GM12878 (cell line): ENCODE results near the gene ZNF132. TPM values are rescaled to one million over a fixed set of nuclear protein-coding genes. Genes with fewer than 3 reads are reported as not detected.

Experiments used
- ATAC-seq: fragments of 200-7000 bp; cut with Tn5 transposase; 3 replicates; pipeline ENCODE4 v1.9.1; 2020; ENCODE audit warnings: mild to moderate bottlenecking, moderate library complexity
- BruUV-seq: library from RNA; stranded (reverse); fragments of 400-500 nt; replicated peaks from 2 replicates; lab custom pipeline; 2021; lab: Mats Ljungman, UMichigan
- CTCF ChIA-PET: fragments of 300-600 bp; sonication (Branson Sonifier 250); formaldehyde crosslinking; extraction: SDS; loops from one replicate; lab custom pipeline; 2021; ENCODE audit warnings: inconsistent platforms; lab: Yijun Ruan, JAX
- POLR2A ChIA-PET: fragments of 350-600 bp; formaldehyde crosslinking; extraction: SDS; loops from one replicate; lab custom pipeline; 2021; ENCODE audit warnings: inconsistent platforms; lab: Charles Lee
- RAD21 ChIA-PET: fragments of 300-600 bp; sonication (Branson Sonifier 250); formaldehyde crosslinking; loops from one replicate; lab custom pipeline; 2023; ENCODE audit warnings: antibody characterized with exemption; ENCODE audit not compliant: unreplicated experiment; lab: Charles Lee
- SMC1A ChIA-PET: fragments of 300-600 bp; sonication (Branson Sonifier 250); formaldehyde crosslinking; loops from one replicate; lab custom pipeline; 2023; ENCODE audit not compliant: unreplicated experiment, uncharacterized antibody; lab: Charles Lee
- DNase-seq: peaks from one replicate; pipeline ENCODE4 v3.0.0-alpha.2; 2011; ENCODE audit warnings: low read depth, low spot score
- FAIRE-seq: peaks from 3 replicates; lab custom pipeline; 2011; peaks lifted over from hg19 to GRCh38; lab: Jason Lieb, UNC
- H2AFZ ChIP-seq: 2 replicates; pipeline ENCODE4 v1.6.0; 2011; ENCODE audit warnings: low read depth, low read length, control low read depth; ENCODE audit not compliant: control insufficient read depth
- H3K27ac ChIP-seq: 2 replicates; pipeline ENCODE4 v1.5.1; 2011; ENCODE audit warnings: control low read depth; ENCODE audit not compliant: control insufficient read depth, insufficient read depth
- H3K27me3 ChIP-seq, 2 experiments: replicated peaks in 1 of 2; 2 replicates each; pipeline versions ENCODE4 v1.6.0 to v1.6.1; 2011; ENCODE audit warnings: low read length in 1 of 2; ENCODE audit not compliant: control insufficient read depth in 2 of 2, insufficient read depth in 2 of 2
- H3K36me3 ChIP-seq, 2 experiments: 2 replicates each; pipeline ENCODE4 v1.5.1; 2011; ENCODE audit warnings: low read length in 1 of 2; ENCODE audit not compliant: control insufficient read depth in 2 of 2, insufficient read depth in 2 of 2
- H3K4me1 ChIP-seq: 2 replicates; pipeline ENCODE4 v1.6.1; 2011; ENCODE audit warnings: mild to moderate bottlenecking, low read length, moderate library complexity, mixed read lengths; ENCODE audit not compliant: control insufficient read depth, insufficient read depth
- H3K4me2 ChIP-seq: 2 replicates; pipeline ENCODE4 v1.6.0; 2011; ENCODE audit warnings: control low read depth; ENCODE audit not compliant: control insufficient read depth, insufficient read depth
- H3K4me3 ChIP-seq: fragments of 200-600 bp; sonication (generic); 2 replicates; pipeline ENCODE4 v1.5.1; 2016
- H3K79me2 ChIP-seq: 2 replicates; pipeline ENCODE4 v1.6.0; 2011; ENCODE audit warnings: low read length; ENCODE audit not compliant: control insufficient read depth, insufficient read depth
- H3K9ac ChIP-seq: 2 replicates; pipeline ENCODE4 v1.8.0; 2011; ENCODE audit warnings: low read length, control low read depth, mixed read lengths; ENCODE audit not compliant: control insufficient read depth, insufficient read depth
- H3K9me3 ChIP-seq: replicated peaks from 3 replicates; pipeline ENCODE4 v1.5.1; 2011; ENCODE audit warnings: mild to moderate bottlenecking, low read length; ENCODE audit not compliant: control insufficient read depth, insufficient read depth
- H4K20me1 ChIP-seq: 2 replicates; pipeline ENCODE4 v1.6.0; 2011; ENCODE audit not compliant: control insufficient read depth, insufficient read depth
- KAT2A ChIP-seq: conservative IDR thresholded peaks from 2 replicates; pipeline ENCODE4 v1.6.1; 2011; ENCODE audit warnings: low read depth, low read length; ENCODE audit not compliant: control insufficient read depth
- MLLT1 ChIP-seq: fragments of 450-650 bp; IDR thresholded peaks from 2 replicates; pipeline ENCODE4 v1.6.1; 2016; ENCODE audit warnings: mild to moderate bottlenecking
- MTA3 ChIP-seq: IDR thresholded peaks from 2 replicates; pipeline ENCODE4 v1.6.1; 2012; ENCODE audit warnings: low read length, inconsistent platforms, borderline replicate concordance
- NFYB ChIP-seq: IDR thresholded peaks from 2 replicates; pipeline ENCODE4 v1.6.1; 2011; ENCODE audit warnings: low read depth, mild to moderate bottlenecking, low read length, improper control_type of control experiment, moderate library complexity; ENCODE audit not compliant: insufficient read depth
- RELA ChIP-seq: fragments of 450-650 bp; IDR thresholded peaks from 2 replicates; pipeline ENCODE4 v1.8.0; 2014; ENCODE audit warnings: borderline replicate concordance; ENCODE audit not compliant: partially characterized antibody
- RUNX3 ChIP-seq: IDR thresholded peaks from 2 replicates; pipeline ENCODE4 v1.6.1; 2012; ENCODE audit warnings: low read length, inconsistent platforms
- SIN3A ChIP-seq: IDR thresholded peaks from 2 replicates; pipeline ENCODE4 v1.6.1; 2012; ENCODE audit warnings: low read depth, low read length, improper control_type of control experiment
- SRF ChIP-seq, 2 experiments: IDR thresholded peaks; 2 replicates each; pipeline ENCODE4 v1.6.1; 2011; ENCODE audit warnings: low read depth in 2 of 2, low read length in 2 of 2, mild to moderate bottlenecking in 1 of 2, moderate library complexity in 1 of 2
- TARDBP ChIP-seq: IDR thresholded peaks from 2 replicates; pipeline ENCODE4 v1.6.1; 2016; ENCODE audit warnings: borderline replicate concordance
- WGBS: methylation state at CpG from one replicate; pipeline ENCODE4 v1.1.6; 2016; ENCODE audit warnings: low lambda C conversion rate; ENCODE audit not compliant: insufficient replicate concordance, insufficient coverage; ENCODE audit errors: missing lambda C conversion rate; 5-methylcytosine and 5-hydroxymethylcytosine counted together
- in situ Hi-C: fragments of 300-500 bp; cut with MboI; formaldehyde crosslinking; loops from 9 replicates; pipeline ENCODE4 v1.14.3; 2018; ENCODE audit warnings: mixed read lengths
- intact Hi-C: fragments of 100-400 bp; cut with micrococcal nuclease; formaldehyde crosslinking; loops from one replicate; pipeline ENCODE4 v1.14.2; 2022; ENCODE audit not compliant: unreplicated experiment
- polyA plus RNA-seq, 11 experiments: library from polyadenylated mRNA; depleted of rRNA in 4 of 11; unstranded in 6 of 11; stranded (reverse) in 5 of 11; fragments of >200 nt; fragmentation: Nextera tagmentation in 4 of 11; fragmentation: Illumina TruSeq in 1 of 11; extraction: Ambion mirVana in 4 of 11; extraction: Trizol in 1 of 11; gene quantifications; 1 replicate in 1 of 11; 2 replicates in 10 of 11; pipeline versions ENCODE4 v1.2.1 to v1.2.3, GENCODE V29; 2011 to 2016; ENCODE audit warnings: inconsistent platforms in 2 of 11, missing spikeins in 2 of 11, low read depth in 1 of 11
- total RNA-seq, 4 experiments: library from RNA; depleted of rRNA in 3 of 4; stranded (reverse); fragments of >200 nt in 3 of 4; fragmentation: Illumina TruSeq in 1 of 4; extraction: Trizol in 1 of 4; gene quantifications; 2 replicates each; pipeline versions ENCODE4 v1.2.1 to v1.2.3, GENCODE V29; 2013 to 2021

The ZNF132 gene
- total and polyA plus RNA-seq, 10 of the 15 experiments (the other 5 are each of a cell fraction or from before 2014, with no cell fraction given), result 0.56 to 4.0 (median 2.3) TPM

- no peak overlapping the region for H2AFZ ChIP-seq
- POLR2A ChIA-PET, result no interaction called here
- no peak for FAIRE-seq
- H3K36me3 ChIP-seq, result peaks cover under 1 to 21% of the 10 kb centered on the region in 2 experiments; a peak in 3 of 4 replicates
- no peaks in the 10 kb centered on the region for H4K20me1 ChIP-seq
- H3K9me3 ChIP-seq, result no peaks in the 10 kb centered on the region
- no peak overlapping the region for H3K9ac ChIP-seq
- ATAC-seq, result no peak
- no peaks in the 10 kb centered on the region for H3K79me2 ChIP-seq
- in situ Hi-C loops (no loop called here), intact Hi-C loops (no loop called here)
- H3K4me1 ChIP-seq, result peaks cover 10% of the 10 kb centered on the region
- RAD21 ChIA-PET, result no interaction called here
- CTCF ChIA-PET, result no interaction called here
- H3K27me3 ChIP-seq, result no peaks in the 10 kb centered on the region
- TF ChIP-seq TARDBP (no peak), SRF (IDR thresholded peaks at IDR 0.05; ENCODE audit: low read depth in 2 of 2, low read length in 2 of 2) (no peak), MTA3 (no peak), NFYB (no peak), MLLT1 (no peak), KAT2A (no peak), SIN3A (no peak), RUNX3 (no peak), RELA (no peak)
- 51% methylated on average over 4 of the region's 4 CpGs for WGBS
- SMC1A ChIA-PET, result no interaction called here
- no peak for DNase-seq
- H3K27ac ChIP-seq, result no peak overlapping the region
- H3K4me3 ChIP-seq, result no peak overlapping the region
- no peak overlapping the region for H3K4me2 ChIP-seq
- BruUV-seq, result no TSS peak
Observed at GRCh38 chr19:58398087-58398486, 41.9 kb downstream of the ZNF132 start.
